LNCaP clone FGC (cell line): ENCODE data around the gene PPIL4.

Experiments
- DNase-seq: peaks from one replicate; pipeline ENCODE4 v3.0.0-alpha.2; 2011; ENCODE audit warnings: low read depth
- H3K4me3 ChIP-seq: 2 replicates; pipeline ENCODE4 v1.5.1; 2011; ENCODE audit warnings: mild to moderate bottlenecking, low read depth, low read length, control low read depth
- CTCF ChIP-seq: IDR thresholded peaks from 2 replicates; pipeline ENCODE4 v1.5.1; 2012; ENCODE audit warnings: mild to moderate bottlenecking; ENCODE audit not compliant: control insufficient read depth, insufficient read depth; ENCODE audit errors: extremely low read depth

The PPIL4 gene

GRCh38 chr6:149534742-149535141 lies 11.1 kb downstream of the PPIL4 start:
- no peak for TF ChIP-seq CTCF
- DNase-seq, result no peak
- H3K4me3 ChIP-seq, result no peak overlapping the region

GRCh38 chr6:149529650-149530049 lies 16.2 kb downstream of the PPIL4 start:
- TF ChIP-seq CTCF, result no peak
- H3K4me3 ChIP-seq, result no peak overlapping the region
- no peak for DNase-seq

GRCh38 chr6:149515494-149515893 lies 30.3 kb downstream of the PPIL4 start:
- DNase-seq, result no peak
- H3K4me3 ChIP-seq, result no peak overlapping the region
- TF ChIP-seq CTCF, result no peak

- H3K4me3 ChIP-seq, result no peak overlapping the region
- DNase-seq, result no peak
- TF ChIP-seq CTCF, result no peak
Observed at GRCh38 chr6:149513915-149514314, 31.9 kb downstream of the PPIL4 start.

GRCh38 chr6:149510793-149511512 lies 34.9 kb downstream of the PPIL4 start:
- DNase-seq, result no peak
- no peak overlapping the region for H3K4me3 ChIP-seq
- TF ChIP-seq CTCF, result no peak

GRCh38 chr6:149508485-149508884 lies 37.4 kb downstream of the PPIL4 start:
- no peak for DNase-seq
- no peak for TF ChIP-seq CTCF
- no peak overlapping the region for H3K4me3 ChIP-seq

- TF ChIP-seq CTCF, result no peak
- DNase-seq, result no peak
- H3K4me3 ChIP-seq, result no peak overlapping the region
Observed at GRCh38 chr6:149503872-149504271, 42.0 kb downstream of the PPIL4 start.
